WERI-Rb-1 (cell line): ENCODE results near the gene GPR183.

Source experiments
- DNase-seq: peaks from one replicate; pipeline ENCODE4 v3.0.0-alpha.2; 2020
- H3K27ac ChIP-seq: fragments of 250-450 bp; sonication (Bioruptor Pico); 2 replicates; pipeline ENCODE4 v1.5.1; 2020; ENCODE audit warnings: mild to moderate bottlenecking, moderate library complexity
- H3K27me3 ChIP-seq: fragments of 250-450 bp; sonication (Bioruptor Pico); 2 replicates; pipeline ENCODE4 v1.5.1; 2021; ENCODE audit warnings: mild to moderate bottlenecking, low read depth, moderate library complexity; ENCODE audit not compliant: insufficient read depth, severe bottlenecking
- H3K36me3 ChIP-seq: fragments of 250-450 bp; sonication (Bioruptor Pico); 2 replicates; pipeline ENCODE4 v1.5.1; 2020; ENCODE audit warnings: mild to moderate bottlenecking, moderate library complexity
- H3K4me3 ChIP-seq: 2 replicates; pipeline ENCODE4 v1.5.1; 2011; ENCODE audit warnings: low read depth, mild to moderate bottlenecking, control low read depth, low read length
- H3K9me3 ChIP-seq: fragments of 250-450 bp; sonication (Bioruptor Pico); 2 replicates; pipeline ENCODE4 v1.5.1; 2021; ENCODE audit warnings: mild to moderate bottlenecking, moderate library complexity; ENCODE audit not compliant: severe bottlenecking
- TF ChIP-seq, protein P1 (sequence below): IDR thresholded peaks from 2 replicates; pipeline ENCODE4 v1.5.1; 2011; ENCODE audit warnings: low read depth, mild to moderate bottlenecking, control low read depth, inconsistent platforms, low read length

The GPR183 gene

DNA sequence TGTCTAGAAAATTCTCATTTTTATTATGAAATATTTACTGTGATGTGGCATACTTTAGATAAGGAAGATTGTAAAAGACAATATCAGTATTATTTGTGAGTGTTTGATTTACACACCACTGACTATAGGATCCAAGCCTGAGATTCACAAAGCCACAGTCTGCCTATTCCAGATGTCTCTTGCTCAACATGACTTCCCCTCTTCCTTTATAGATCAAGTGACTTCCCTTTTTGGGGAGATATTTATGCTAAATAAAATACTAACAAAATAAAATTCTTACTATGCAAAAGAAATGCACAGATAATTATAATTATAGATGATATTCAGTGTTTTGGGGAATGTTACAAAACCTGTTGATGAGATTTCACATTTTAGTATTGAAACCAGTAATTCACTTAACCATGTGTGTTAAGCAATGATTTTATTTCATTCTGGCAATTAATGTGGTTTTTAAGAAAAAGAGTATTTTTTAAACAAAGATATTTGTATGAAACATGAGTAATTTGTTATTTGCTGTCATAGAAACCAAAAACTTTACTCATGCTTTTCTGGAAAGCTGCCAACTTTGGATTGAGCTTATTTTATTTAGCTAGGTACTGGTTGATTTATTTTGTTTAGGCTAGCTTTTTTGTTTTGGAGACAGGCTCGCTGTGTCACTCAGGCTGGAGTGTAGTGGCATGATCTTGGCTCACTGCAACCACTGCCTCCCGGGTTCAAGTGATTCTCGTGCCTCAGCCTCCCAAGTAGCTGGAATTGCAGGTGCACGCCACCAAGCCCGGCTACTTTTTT lies 13.7 kb upstream of the GPR183 start:
- Histone ChIP-seq H3K27me3 (no peaks in the 10 kb centered on the region), H3K27ac (no peak overlapping the region), H3K4me3 (no peak overlapping the region), H3K36me3 (peaks cover 22% of the 10 kb centered on the region), H3K9me3 (no peaks in the 10 kb centered on the region)
- DNase-seq, result no peak
- TF ChIP-seq, protein P1, sequence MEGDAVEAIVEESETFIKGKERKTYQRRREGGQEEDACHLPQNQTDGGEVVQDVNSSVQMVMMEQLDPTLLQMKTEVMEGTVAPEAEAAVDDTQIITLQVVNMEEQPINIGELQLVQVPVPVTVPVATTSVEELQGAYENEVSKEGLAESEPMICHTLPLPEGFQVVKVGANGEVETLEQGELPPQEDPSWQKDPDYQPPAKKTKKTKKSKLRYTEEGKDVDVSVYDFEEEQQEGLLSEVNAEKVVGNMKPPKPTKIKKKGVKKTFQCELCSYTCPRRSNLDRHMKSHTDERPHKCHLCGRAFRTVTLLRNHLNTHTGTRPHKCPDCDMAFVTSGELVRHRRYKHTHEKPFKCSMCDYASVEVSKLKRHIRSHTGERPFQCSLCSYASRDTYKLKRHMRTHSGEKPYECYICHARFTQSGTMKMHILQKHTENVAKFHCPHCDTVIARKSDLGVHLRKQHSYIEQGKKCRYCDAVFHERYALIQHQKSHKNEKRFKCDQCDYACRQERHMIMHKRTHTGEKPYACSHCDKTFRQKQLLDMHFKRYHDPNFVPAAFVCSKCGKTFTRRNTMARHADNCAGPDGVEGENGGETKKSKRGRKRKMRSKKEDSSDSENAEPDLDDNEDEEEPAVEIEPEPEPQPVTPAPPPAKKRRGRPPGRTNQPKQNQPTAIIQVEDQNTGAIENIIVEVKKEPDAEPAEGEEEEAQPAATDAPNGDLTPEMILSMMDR, result no peak

DNA sequence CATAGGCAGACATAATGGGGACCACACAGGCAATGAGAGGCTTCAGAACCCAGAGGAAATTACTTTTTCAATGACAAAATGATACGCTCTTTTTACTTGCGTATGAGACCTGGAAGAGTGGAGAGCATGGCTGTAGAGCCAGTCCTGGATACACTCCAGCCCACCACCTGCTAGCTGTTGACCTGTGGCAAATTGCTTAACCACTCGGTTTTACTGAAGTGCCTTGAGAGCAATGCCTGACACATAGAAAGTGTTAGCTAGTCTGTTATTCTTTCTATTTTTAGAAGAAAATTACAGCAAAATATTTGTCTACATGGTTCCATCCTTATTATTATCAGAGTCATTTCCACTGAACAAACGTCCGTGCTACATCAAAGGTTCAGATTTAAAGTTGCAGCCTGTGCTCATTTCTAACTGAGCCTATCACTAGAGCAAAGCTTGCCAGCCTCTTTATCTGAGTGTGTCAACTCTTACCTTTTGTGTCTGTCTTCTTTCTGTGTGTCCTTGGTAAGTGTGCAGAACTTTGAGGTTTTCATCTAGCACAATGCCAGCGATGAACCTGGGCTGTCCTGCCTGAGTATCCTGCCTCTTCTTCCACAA lies 9.6 kb upstream of the GPR183 start:
- TF ChIP-seq, protein P1, result no peak
- Histone ChIP-seq H3K9me3 (no peaks in the 10 kb centered on the region), H3K27ac (no peak overlapping the region), H3K36me3 (peaks cover 29% of the 10 kb centered on the region), H3K4me3 (no peak overlapping the region), H3K27me3 (no peaks in the 10 kb centered on the region)
- no peak for DNase-seq

DNA sequence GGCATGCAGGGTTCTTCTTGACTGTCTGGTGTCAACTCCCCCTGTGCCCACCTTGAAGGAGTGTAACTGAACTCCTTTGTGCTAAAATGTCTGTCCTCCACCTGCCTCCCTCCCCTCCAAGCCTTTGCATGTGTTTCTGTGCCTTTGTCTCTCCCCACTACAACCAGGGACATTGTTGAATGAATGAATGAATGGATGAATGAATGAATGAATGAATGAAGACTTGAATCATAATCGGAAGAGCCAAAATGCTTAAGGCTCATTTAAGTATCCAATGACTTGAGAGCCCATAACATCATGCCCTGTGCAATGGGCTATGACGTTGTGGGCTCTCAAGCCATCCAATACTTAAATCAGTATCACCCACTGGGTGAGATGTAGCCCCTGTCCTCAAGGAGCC lies 9.0 kb upstream of the GPR183 start:
- no peak for DNase-seq
- no peak overlapping the region for H3K4me3 ChIP-seq
- H3K36me3 ChIP-seq, result peaks cover 29% of the 10 kb centered on the region

DNA sequence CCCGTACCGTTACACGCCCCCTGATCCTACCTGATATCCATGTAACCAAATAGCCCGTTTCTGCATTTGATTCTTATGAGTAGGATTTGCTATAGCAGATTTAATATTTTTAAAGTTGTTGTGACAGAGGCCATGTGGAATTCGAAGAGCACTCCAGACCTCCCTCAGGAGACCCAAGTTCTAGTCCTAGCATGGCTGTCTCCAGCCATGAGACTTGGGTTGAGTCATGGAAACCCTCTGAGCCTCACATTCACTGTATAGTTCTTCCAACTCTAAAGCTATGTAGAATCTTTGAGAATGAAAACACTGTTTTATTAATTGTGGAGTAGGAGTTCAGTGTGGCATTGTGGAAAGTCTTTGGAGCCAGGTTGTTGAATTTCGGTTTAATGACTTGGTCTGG lies 8.0 kb upstream of the GPR183 start:
- no peaks in the 10 kb centered on the region for H3K9me3 ChIP-seq
- H3K36me3 ChIP-seq, result peaks cover 29% of the 10 kb centered on the region
- DNase-seq, result no peak
- TF ChIP-seq, protein P1, result no peak
- no peak overlapping the region for H3K4me3 ChIP-seq
- no peak overlapping the region for H3K27ac ChIP-seq
- H3K27me3 ChIP-seq, result no peaks in the 10 kb centered on the region

More for the DNA sequence above, 9.0 kb upstream of the GPR183 start:
- TF ChIP-seq, protein P1, result no peak
- no peaks in the 10 kb centered on the region for H3K27me3 ChIP-seq
- no peaks in the 10 kb centered on the region for H3K9me3 ChIP-seq
- no peak overlapping the region for H3K27ac ChIP-seq

DNA sequence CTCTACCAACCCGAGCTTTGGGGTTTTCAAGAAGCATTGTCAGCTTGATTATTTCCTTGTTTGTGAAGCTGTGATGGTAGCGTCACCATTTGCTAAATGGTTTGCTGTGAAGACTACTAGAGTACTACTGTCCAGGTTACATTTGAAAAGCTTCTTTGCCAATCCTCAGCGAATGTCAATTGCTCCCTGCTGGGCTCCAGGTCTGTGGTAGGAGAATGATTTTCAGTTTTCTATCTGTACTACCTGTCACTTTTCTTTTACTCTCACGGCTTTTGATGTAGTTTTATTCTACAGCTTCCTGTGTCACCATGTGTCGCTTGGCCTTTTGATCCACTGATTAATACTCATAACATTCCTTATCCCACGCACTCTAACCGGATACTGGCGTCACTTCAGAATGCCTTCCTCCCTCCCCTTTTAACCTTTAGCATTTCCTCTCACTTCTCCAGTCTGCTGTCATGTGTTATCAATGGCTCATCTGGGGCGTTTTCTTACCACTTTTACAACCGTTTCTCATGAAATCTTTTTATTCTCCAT lies 7.5 kb upstream of the GPR183 start:
- Histone ChIP-seq H3K9me3 (no peaks in the 10 kb centered on the region), H3K27ac (no peak overlapping the region), H3K36me3 (peaks cover 28% of the 10 kb centered on the region), H3K4me3 (no peak overlapping the region), H3K27me3 (no peaks in the 10 kb centered on the region)
- no peak for DNase-seq
- TF ChIP-seq, protein P1, result no peak
